ENCODE results near the gene GSTA4.
A peak's percentile ranks its signal among the peaks of the same experiment; 100 is the strongest.

GSTA4 gene

DNA sequence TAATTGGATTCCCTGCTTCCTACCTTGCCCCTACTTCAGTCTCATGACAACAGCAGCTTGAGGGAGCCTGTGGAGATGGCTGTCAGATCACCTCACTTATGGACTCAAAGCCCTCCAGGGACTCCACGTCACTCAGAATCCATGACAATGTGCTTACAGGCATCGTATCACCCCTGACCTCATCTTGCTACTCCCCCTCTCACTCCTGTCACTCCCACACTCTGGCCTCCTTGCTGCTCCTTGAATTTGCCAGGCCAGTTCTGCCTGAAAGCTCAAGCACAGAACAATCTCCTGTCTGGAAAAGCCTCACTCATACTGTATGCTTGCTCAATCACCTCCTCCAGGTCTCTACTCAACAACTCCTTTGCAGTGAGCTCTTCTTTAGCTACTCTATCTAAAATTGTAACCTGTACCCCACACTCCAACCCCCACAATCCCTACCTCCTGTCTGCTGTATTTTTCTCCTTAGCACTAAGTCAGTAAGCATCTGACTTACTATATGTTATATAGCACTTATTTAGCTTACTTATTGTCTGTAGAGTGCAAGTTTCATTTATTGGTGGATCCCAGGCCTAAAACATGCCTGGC, 10.7 kb upstream of the GSTA4 start:
- no peak for TF ChIP-seq CTCF (conservative IDR thresholded peaks at IDR 0.05)
- TF ChIP-seq ZFX (IDR thresholded peaks at IDR 0.05), result no peak
- no peak overlapping the region for H3K27ac ChIP-seq

DNA sequence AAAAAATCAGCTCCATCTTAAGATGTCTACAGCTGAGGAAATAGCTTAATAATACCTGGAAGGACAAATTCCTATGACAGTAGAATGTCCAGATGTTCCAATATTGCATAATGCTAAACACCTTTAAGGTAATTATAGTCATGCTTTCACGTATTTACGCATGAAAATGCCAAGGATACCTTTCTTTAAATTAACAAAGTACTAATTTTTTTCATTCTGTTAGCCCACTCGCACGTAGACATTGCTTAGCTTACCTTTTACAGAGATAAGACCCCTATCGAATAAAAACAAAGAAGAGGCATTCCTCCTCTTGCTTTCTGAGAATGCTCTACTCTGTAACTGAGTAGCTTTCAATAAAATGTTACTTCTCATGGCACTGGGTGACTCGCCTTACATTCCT, 4.4 kb upstream of the GSTA4 start:
- TF ChIP-seq ZFX (IDR thresholded peaks at IDR 0.05) (no peak), CTCF (conservative IDR thresholded peaks at IDR 0.05) (no peak)

DNA sequence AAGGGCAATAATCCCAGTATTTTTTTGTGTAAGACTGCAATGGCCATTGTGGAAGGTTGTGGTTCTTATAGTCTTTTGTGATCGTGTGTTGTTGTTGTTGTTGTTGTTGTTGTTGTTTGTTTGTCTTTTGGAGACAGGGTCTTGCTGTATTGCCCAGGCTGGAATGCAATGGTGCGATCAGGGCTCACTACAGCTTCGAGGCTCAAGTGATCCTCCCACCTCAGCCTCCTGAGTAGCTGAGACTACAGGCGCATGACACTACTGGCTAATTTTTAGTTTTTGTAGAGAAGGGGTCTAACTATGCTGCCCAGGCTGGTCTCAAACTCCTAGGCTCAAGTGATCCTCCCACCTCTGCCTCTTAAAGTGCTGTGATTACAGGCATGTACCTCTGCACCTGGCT, 3.5 kb upstream of the GSTA4 start:
- no peak overlapping the region for H3K27ac ChIP-seq
- TF ChIP-seq ZFX (IDR thresholded peaks at IDR 0.05) (no peak), CTCF (conservative IDR thresholded peaks at IDR 0.05) (no peak)

More for the DNA sequence above, 4.4 kb upstream of the GSTA4 start:
- H3K27ac ChIP-seq, result no peak overlapping the region

GRCh38 chr6:52995913-52996645, 995 bp upstream of the GSTA4 start:
- no peak overlapping the region for H3K27ac ChIP-seq

GRCh38 chr6:52994839-52995088, 320 bp downstream of the GSTA4 start:
- peak overlapping the region; percentile 90 for H3K27ac ChIP-seq
- peak; percentile 62 for TF ChIP-seq ZFX (IDR thresholded peaks at IDR 0.05)
- TF ChIP-seq CTCF (conservative IDR thresholded peaks at IDR 0.05), result no peak

More at GRCh38 chr6:52995913-52996645, 995 bp upstream of the GSTA4 start:
- TF ChIP-seq ZFX (IDR thresholded peaks at IDR 0.05) (no peak), CTCF (conservative IDR thresholded peaks at IDR 0.05) (no peak)

DNA sequence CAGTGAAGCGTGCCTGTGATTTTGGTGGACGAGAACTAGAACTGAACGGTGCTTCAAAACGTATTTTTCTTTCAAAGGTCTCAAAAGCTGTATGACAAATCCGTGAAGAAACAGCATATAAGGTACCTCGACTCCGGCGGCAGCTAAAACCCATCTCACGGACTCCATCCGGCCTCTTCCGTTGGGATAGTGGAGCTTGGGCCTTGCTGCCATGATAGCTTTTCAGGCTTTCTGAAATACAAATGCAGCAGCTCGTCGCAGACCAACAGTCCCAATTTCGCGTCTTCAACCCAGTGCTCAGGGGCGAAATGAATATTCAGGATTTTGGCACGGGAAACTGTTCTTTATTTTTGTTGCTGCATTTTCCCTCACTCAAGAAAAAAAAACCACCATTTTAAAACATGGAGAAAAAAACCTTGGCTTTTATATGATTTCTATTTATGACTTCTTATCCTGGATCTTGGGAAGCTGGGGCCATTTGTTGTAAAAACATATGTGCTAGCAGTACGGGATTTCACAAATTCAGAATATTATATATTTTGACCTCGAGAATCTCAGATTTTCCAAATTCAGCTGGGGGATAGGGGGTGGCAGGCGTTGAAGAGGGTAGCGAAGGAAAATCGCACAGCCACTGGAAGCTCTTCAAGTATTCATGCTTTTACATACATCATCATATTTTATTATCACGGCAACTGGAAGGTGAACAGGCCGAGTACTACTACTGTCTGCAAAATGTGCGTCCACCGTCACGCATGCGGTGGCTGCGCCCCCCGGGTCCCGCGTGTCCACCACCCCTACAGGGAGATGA, 849 bp downstream of the GSTA4 start:
- TF ChIP-seq ZFX (IDR thresholded peaks at IDR 0.05) (no peak), CTCF (conservative IDR thresholded peaks at IDR 0.05) (no peak)
- peak overlapping the region; percentile 90 for H3K27ac ChIP-seq

Measured in C4-2B (cell line).